Measurements from ENCODE around the gene NKX2-4. TPM values are rescaled to one million over a fixed set of nuclear protein-coding genes. Genes with fewer than 3 reads are reported as not detected.
"Not testable (repeated sequence)": the region's sequence is repeated elsewhere in the genome, so short reads cannot be mapped to it uniquely, and the experiment has no call there.

The NKX2-4 gene
- total RNA-seq, 1 experiment from 2014 or later: not detected

DNA sequence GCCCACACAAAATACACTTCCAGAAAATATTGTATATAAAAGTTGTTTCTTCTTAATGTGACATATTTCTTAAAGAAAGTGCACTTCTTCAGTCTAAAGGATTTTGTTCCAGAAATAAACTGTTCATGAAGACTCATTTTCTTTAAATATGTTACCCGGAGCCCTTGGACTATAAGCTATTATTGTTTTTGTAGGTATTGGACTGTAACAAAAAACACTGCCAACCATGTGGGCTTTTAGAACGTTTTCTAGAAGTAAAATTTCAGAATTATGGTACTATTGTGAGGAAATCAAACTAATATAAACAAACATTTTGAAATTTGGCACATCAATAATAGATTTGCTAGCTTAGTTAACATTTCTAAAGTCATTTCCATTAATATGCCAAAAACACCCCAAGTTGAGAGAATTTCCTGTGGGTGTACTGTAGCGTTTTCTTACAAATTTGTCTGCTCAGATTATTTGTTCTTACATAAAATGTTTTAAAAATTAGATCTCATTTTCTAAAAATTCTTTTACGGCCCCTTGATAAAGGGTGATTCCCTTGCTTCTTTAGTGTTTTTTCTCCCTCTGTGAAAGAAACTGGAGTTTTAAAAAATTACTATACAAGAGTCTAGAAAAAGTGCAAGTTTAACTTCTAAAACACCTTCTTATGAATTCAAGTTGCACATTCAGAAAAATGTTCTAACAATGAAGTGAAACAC is 3.4 kb downstream of the NKX2-4 start:
- DNase-seq (ENCODE audit: low spot score): no peak

DNA sequence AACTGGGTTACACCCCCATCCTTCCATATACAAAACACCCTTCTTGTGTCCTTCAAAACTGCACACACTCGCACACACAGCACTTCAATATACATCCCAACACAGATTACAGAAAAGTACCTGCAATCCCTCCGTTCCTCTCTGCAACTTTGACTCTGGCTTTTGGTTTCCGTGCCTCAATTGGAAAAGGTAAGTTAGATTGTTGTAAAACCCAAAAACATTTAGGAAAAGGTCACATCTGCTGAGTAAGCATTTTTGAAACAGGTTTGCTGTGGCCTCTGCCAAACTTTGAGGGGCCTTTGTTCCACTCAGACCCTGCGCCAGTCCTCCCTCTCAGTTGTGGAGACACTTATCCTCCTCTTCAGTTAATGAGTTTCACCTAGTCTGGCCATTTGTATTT is 4.2 kb downstream of the NKX2-4 start:
- no peak for DNase-seq (ENCODE audit: low spot score)

DNA sequence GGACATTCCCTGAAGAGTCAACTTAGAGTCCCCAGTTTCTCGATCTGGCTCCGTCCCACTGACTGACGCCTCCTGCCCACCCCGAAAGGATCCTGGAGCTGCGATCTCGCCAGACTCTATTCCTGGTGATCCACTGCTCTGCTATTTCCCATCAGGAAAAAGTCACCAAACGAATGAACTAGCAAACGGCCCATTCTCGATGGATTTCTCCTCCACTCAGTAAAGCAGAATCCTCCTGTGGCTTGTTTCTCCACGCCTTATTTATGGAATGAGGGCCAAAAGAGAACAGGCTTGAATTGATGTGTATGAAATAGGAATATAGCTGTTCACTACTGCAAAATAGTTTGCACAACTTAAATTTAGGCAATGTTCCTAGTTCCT is 5.4 kb downstream of the NKX2-4 start:
- no peak for DNase-seq (ENCODE audit: low spot score)

DNA sequence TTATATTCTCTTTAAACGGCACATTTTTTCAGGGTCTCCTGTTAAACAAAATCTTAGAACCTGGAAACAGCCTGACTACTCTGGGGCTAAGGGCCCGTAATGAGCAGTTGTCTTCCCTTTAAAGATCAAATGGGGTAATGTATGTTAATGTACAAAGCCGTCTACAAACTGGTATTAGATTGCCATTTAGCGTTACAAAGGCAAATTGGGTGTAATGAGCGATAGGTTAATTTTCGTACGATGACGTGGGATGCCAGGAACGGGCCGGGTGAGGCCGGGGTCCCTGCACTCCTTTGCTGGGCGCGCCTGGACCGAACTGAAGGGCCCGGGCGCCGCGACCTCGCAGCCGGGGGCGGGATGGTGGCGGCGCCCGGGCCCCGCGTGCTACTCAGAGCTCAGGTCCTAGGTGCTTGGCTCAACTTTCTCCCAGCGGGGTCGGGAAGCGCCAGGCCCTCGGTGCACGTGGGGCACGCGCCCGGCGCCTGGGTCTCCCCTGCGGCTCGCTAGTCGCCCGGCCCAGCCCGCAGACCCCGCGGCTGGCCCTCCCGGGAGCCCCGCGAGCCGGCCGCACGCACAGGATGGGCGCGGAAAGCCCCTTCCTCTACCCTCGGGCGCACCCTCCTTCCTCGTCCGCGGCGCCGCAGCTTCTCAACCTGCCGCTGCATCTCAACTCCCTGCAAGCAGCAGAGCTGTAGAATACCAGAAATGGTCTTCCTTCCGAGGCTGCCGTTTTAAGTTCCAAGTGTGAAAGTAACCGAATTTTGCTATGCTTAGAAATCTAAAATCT is 5.9 kb downstream of the NKX2-4 start:
- no peak for DNase-seq (ENCODE audit: low spot score)

DNA sequence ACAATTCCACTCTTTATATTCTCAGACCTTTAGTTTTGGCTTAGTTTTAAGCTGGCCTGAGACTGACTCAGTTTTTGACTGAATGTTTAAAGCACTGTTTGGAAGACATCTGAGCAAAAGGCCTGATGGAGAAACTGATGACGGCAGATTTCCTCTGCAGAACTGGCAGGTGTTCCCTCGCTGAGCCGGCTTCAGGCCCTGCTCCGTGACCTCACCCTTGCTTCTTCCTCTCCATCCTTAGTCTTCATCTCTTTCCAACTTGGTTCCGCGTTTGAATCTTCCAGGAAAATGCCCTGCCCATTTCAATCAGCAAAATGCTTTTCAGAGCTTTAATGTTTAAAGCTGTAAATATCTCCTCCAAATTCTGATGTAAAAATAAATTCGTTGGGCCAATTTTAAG is 6.6 kb downstream of the NKX2-4 start:
- no peak for DNase-seq (ENCODE audit: low spot score)

DNA sequence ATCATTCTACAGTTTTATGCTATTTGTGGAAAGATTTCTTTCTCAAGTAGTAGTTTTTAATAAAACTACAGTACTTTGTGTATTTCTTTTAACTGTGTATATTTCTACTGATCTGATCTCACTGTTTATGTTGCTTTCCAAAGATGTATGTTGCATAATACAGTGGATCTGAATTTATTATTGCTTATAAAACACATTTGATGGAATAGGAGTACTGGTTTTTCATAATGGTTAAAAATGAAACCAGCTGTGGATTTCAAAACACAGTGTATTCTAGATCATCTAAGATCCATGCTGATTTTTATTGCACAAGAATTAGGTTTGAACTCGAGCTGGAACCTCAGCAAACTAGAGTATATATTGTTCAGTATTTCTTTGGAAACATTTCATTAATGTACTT is 8.0 kb downstream of the NKX2-4 start:
- no peak for DNase-seq (ENCODE audit: low spot score)

DNA sequence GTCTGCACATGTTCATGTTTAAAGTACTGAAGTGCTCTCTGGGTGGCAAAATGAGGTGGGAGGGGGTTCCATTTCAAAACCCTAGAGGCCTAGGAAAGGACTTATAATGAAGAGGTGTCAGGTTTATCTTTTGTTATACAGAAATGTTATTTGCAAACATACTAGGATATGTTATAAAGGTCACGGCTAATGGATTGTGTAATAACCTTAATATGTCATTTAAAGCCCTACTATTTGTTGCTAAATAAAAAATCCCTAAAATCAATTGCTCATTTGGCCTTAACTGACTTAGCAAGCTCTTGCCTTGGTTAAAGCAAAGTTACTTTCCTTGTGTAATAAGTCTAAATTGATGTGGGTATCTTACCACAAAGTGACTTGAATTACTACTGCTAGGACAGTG is 8.8 kb downstream of the NKX2-4 start:
- DNase-seq (ENCODE audit: low spot score): no peak

DNA sequence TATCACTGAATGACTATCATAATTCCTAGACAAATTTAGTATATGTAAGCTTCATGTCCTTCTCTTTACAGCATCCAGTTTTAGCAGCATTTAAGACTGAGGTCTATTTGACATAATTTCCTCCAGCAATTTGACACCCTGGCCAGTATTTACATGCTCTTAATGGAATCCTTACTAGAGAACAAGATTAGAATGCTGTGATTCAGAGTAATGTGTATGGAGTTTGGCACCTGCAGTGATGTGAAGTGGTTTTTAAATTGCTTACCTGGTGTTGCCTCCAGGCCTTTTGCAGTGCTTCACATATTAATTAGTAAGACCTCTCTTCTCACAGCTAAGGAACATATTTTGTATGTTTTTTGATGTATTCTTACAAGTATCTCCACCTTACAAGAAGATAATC is 9.8 kb downstream of the NKX2-4 start:
- no peak for DNase-seq (ENCODE audit: low spot score)

DNA sequence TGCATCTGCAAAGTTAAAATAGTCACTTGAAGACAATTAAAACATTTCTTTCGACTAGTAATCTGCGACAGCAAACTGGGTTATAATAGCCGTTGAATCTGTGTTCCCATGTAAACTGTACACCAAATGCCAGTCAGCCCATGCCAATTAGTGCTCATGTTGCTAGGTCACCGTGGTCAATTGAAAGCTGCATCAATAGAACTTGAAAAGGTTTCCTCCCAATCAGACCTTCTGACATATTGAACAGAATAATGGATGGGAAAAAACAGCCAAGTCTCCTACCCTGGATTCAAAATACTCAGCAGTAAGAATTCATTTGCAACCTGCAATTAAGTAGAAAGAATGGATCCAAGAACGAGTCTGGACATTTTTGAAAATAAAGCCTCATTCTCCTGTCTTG is 11.2 kb downstream of the NKX2-4 start:
- no peak for DNase-seq (ENCODE audit: low spot score)

DNA sequence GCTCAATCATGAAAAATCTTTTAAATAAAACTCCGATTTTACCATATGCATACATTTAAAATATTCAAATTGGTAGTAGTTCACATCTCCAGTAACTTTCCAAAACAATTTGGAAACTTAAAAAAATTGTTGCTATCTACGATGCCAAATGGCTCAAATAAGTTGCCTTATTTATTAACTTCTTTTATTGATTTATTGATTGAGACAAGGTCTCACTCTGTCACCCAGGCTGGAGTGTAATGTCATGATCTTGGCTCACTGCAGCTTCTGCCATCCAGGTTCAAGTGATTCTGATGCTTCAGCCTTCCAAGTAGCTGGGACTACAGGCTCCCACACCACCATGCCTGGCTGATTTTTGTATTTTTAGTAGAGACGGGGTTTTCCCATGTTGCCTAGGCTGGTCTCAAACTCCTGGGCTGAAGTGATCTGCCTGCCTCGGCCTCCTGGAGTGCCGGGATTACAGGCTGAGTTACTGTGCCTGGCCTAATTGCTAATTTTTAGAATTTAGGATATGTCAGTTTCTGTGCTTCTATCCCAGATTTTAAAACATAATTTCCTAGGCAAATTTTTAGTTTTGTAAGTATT is 12.9 kb downstream of the NKX2-4 start:
- no peak for DNase-seq (ENCODE audit: low spot score)

DNA sequence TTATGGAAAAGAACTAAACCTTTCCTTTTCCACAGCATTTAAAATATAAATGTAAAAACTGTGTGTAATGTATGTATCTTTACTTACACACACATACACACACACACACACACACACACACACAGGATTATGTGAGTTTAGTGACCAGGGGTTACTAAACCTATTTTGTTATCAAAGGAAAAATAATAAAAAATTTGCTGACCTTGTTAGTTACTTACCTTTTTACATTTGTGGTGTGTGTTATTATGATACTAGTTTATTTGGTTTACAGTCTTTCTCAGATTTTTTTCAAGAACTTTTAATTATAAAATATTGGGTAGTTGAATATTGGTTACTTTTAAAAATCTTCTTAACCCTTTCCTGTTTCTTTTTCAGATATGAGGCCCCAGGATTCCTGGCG is 15.7 kb downstream of the NKX2-4 start:
- no peak for DNase-seq (ENCODE audit: low spot score)

DNA sequence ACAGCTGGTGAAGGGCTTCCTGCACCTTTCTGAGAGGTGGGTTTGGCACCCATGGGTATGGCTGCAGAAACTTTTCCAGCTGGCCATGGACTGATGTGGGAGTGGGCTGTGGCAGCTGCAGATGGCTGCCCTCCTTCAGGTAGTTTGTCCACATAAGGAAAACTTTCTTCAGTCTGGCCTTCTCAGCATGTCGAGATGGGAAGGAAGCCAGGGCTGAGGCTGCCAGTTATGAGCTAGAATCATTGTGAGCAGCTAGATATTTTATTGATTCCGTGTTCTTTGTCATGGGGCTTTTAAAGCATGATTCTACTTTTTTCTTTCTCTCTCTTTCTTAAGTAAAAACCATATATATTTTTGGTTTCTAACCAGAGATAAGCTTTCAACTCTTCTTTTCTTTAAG is 16.6 kb downstream of the NKX2-4 start:
- no peak for DNase-seq (ENCODE audit: low spot score)

DNA sequence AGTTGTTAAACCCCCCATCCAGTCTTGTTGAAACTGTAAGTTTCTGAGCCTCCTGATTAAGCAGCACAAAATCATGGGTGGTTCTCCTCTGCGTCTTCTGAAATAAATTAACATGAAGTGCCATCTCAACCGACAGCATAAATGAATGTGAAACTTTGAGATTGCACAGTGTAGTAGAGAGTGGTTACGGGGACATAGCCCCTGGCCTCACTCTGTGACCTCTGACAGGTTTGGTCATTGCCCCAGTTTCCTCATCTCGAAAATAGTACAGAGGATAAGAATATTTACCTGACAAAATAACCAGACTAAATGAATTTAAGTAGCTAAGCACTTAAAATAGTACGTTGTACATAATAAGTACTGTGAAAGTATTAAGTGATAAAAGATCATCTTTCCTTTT is 19.1 kb downstream of the NKX2-4 start:
- DNase-seq (ENCODE audit: low spot score): no peak

DNA sequence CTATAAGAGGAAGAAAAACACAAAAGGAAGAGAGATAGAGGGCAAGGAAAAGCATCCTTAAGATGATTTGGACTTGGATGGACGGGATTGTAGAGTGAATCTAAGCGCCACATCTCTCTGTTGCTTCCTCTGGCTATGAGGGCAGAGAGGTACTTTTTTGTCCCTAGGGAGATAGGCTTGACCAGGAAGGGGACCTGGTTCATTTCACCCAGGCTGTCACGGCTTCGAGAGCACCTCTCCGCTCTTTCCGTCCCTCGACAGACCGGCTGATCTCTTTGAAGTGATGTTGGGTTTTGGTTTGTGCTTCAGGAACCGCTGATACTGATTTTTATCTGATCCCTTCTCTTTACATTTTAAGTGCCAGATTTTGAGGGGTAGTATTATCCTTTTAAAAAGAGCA is 19.6 kb downstream of the NKX2-4 start:
- no peak for DNase-seq (ENCODE audit: low spot score)

DNA sequence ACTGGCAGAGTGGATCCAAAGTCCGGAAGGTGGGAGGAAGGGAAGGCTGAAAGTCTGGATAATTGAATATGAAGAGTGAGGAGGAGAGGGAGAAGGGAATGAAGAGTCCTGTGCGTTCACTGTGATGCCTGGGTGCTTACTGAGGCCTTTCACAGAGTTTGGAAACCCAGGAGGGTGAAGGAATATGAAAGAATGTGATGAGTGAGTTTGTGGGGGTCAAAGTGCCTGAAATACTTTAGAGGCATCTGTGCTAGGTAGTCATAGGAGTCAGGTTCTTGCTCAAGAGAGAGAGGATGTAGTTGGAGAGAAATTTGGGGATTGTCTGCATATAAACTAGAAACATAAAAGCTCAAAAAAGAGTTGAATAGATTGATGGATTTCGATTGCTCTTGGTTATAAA is 20.7 kb downstream of the NKX2-4 start:
- no peak for DNase-seq (ENCODE audit: low spot score)

DNA sequence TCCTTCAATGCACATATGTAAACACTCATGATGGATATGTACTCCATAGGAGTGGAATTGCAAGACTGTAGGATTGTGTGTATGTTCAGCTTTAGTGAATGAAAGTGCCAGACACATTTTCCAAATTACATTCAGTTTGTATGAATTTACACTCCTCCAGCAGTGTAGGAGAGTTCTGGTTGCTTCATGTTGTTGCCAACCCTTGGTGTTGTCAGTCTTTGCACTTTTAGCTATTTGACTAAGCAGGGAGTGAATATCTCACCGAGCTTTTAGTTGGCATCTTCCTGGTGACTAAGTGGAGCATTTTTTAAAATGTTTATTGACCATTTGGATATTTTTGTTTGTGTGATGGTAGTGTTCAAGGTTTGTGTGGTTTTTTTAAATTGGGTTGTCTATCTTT is 23.9 kb downstream of the NKX2-4 start:
- no peak for DNase-seq (ENCODE audit: low spot score)

DNA sequence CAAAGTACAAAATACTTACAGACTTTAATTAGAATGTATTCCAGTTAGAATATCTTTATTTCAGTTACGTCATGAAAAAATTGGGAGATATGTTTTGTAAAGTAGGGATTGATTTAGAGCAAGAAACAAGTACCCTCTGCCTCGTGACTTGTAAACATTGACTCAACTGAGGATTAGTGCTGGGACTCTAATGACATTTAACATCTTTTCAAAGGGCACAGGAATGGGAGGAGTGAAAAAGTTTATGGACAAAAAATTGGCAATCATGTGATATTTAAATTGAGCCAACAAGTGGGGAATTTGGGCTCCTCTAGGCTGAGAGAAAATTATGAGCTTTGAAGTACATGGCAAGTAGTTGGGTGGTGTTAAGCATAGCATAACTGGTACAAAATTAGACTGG is 25.3 kb downstream of the NKX2-4 start:
- DNase-seq (ENCODE audit: low spot score): no peak

DNA sequence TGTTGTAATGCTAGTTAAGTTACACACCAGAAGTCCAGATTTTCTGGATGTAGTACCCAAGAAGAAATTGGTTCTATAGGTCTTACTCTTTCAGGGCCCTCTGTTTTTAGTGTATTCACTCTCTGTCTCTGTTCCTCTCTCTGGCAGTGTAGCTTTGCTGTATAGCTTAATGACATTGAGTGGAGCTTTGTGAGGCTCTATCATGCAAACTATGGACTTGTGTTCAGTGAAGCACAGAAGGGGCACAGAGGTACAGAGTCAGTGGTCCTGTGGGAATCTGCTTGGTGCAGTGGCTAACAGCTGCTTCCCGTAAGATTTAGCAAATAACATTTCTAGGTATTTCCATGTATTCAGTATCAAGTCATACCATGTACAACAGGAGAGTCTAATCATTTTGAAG is 26.1 kb downstream of the NKX2-4 start:
- DNase-seq (ENCODE audit: low spot score): no peak

DNA sequence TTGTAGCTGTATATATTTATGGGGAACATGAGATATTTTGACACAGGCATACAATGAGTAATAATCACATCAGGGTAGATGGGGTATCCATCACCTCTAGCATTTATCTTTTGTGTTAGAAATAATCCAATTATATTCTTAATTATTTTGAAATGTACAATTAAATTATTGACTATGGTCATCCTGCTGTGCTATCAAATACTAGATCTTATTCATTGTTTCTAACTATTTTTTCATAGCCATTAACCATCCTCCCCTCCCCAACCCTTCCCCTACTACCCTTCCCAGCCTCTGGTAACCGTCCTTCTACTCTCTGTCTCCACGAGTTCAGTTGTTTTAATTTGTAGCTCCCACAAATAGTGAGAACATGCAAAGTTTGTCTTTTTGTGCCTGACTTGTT is 28.5 kb downstream of the NKX2-4 start:
- DNase-seq (ENCODE audit: low spot score): no peak

DNA sequence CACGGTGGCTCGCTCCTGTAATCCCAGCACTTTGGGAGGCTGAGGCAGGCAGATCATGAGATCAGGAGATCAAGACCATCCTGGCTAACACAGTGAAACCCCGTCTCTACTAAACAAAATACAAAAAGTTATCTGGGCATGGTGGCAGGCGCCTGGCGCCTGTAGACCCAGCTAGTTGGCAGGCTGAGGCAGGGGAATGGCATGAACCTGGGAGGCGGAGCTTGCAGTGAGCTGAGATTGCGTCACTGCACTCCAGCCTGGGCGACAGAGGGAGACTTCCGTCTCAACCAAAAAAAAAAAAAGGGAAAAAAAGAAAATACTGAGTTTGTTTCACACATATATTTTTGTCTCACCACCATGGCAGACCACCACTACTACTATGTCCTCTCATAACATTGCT is 31.1 kb downstream of the NKX2-4 start:
- not testable (repeated sequence) for DNase-seq (ENCODE audit: low spot score)

DNA sequence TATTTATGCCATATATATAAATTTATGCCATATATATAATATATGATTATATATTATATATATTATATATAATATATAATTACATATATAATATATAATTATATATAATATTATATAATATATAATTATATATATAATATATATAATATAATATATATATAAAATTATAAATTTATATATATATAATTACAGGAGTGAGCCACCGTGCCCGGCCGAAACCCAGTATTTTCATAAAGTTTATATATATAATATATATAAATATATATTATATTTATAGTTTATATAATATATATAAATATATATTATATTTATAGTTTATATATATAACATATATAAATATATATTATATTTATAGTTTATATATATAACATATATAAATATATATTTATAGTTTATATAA is 31.6 kb downstream of the NKX2-4 start:
- DNase-seq (ENCODE audit: low spot score): no peak

DNA sequence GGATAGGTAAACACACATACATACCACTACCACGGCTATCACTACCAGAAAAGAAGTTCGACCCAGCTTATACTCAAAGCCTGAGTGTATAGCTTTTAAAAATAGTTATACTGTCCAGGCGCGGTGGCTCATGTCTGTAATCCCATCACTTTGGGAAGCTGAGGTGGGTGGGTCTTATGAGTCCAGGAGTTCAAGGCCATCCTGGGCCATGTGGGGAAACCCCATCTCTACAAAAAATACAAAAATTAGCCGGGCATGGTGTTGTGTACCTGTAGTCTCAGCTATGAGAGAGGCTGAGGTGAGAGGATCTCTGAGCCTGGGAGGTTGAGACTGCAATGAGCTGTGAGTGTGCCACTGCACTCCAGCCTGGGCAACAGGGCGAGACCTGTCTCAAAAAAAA is 32.9 kb downstream of the NKX2-4 start:
- no peak for DNase-seq (ENCODE audit: low spot score)

DNA sequence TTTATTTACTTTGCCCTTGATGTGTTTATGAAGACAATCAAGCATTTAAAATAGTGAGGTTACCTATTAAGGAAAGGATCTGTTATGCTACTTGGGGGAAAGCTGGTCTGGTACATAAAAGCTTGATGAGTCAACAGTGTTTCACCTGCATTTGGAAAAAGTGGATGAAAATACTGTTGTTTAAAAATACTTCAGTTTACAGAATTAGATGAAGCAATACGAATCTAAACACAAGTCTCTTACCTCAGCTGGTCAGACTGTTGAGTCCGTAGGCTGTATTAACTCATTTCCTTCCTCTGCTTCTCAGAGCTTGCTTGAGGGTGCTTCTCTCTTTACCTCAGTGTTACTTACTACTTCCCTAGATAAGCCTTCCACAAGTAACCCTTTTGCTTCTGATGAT is 36.1 kb downstream of the NKX2-4 start:
- DNase-seq (ENCODE audit: low spot score): no peak
